Activated gamma-delta T cell treated with anti-CD3 and anti-CD28 coated beads, Interleukin-2, amount 50 U/mL, for 16 hours (primary cell): ENCODE measurements around the gene DBH.

Experiments used
- DNase-seq: peaks from one replicate; pipeline ENCODE4 v3.0.0-alpha.2; 2020; ENCODE audit warnings: low read depth

The DBH gene

GRCh38 chr9:133643978-133644760 lies 8.0 kb downstream of the DBH start:
- DNase-seq, result no peak

- no peak for DNase-seq
These were observed 9.0 kb downstream of the DBH start for GRCh38 chr9:133645021-133645765.

- no peak for DNase-seq
These were observed 11.0 kb downstream of the DBH start for GRCh38 chr9:133647148-133647547.

GRCh38 chr9:133647765-133648469 lies 11.8 kb downstream of the DBH start:
- no peak for DNase-seq

GRCh38 chr9:133649194-133649593 lies 13.0 kb downstream of the DBH start:
- DNase-seq, result no peak

GRCh38 chr9:133650026-133650425 lies 13.9 kb downstream of the DBH start:
- DNase-seq, result no peak

- no peak for DNase-seq
These were observed 17.5 kb downstream of the DBH start for GRCh38 chr9:133653638-133654037.

- DNase-seq, result no peak
These were observed 18.8 kb downstream of the DBH start for GRCh38 chr9:133654736-133655657.

GRCh38 chr9:133655701-133656100 lies 19.5 kb downstream of the DBH start:
- no peak for DNase-seq

GRCh38 chr9:133656211-133657119 lies 20.3 kb downstream of the DBH start:
- no peak for DNase-seq

- no peak for DNase-seq
These were observed 21.0 kb downstream of the DBH start for GRCh38 chr9:133657120-133657661.

- DNase-seq, result no peak
These were observed 22.6 kb downstream of the DBH start for GRCh38 chr9:133658442-133659431.

- DNase-seq, result no peak
These were observed 23.4 kb downstream of the DBH start for GRCh38 chr9:133659516-133659915.

- DNase-seq, result no peak
These were observed 25.8 kb downstream of the DBH start for GRCh38 chr9:133661846-133662540.

GRCh38 chr9:133664173-133665050 lies 28.2 kb downstream of the DBH start:
- no peak for DNase-seq

- no peak for DNase-seq
These were observed 28.9 kb downstream of the DBH start for GRCh38 chr9:133665096-133665495.

GRCh38 chr9:133665535-133665934 lies 29.4 kb downstream of the DBH start:
- no peak for DNase-seq
